Activated T-cell treated with anti-CD3 and anti-CD28 coated beads, Interleukin-2, amount 50 U/mL, for 24 hours (primary cell): ENCODE data around the gene ENSA.
A peak's percentile ranks its signal among the peaks of the same experiment; 100 is the strongest.
"Not testable (repeated sequence)": the region's sequence is repeated elsewhere in the genome, so short reads cannot be mapped to it uniquely, and the experiment has no call there.

Source experiments
- DNase-seq: peaks from one replicate; pipeline ENCODE4 v3.0.0-alpha.2; 2020
- H3K27ac Mint-ChIP-seq: 2 replicates; pipeline ENCODE4 v1.8.0; 2020; ENCODE audit warnings: mild to moderate bottlenecking, mixed read lengths
- H3K27me3 Mint-ChIP-seq: 2 replicates; pipeline ENCODE4 v1.8.0; 2020; ENCODE audit warnings: mixed read lengths
- H3K36me3 Mint-ChIP-seq: 2 replicates; pipeline ENCODE4 v1.8.0; 2020; ENCODE audit warnings: low read depth, mixed read lengths
- H3K4me1 Mint-ChIP-seq: 2 replicates; pipeline ENCODE4 v1.8.0; 2020; ENCODE audit warnings: low read depth, mixed read lengths
- H3K4me3 Mint-ChIP-seq: 2 replicates; pipeline ENCODE4 v1.8.0; 2020; ENCODE audit warnings: mild to moderate bottlenecking, moderate library complexity, mixed read lengths
- H3K9me3 Mint-ChIP-seq: 2 replicates; pipeline ENCODE4 v1.8.0; 2020; ENCODE audit warnings: mixed read lengths

ENSA gene

GRCh38 chr1:150580966-150581365, 48.4 kb downstream of the ENSA start:
- not testable (repeated sequence) for DNase-seq, H3K27me3 Mint-ChIP-seq, H3K9me3 Mint-ChIP-seq
- H3K27ac Mint-ChIP-seq, result peak overlapping the region; percentile 96
- H3K36me3 Mint-ChIP-seq, result peaks cover 35% of the 10 kb centered on the region
- H3K4me3 Mint-ChIP-seq, result peak overlapping the region; percentile 99
- H3K4me1 Mint-ChIP-seq, result peaks cover 20% of the 10 kb centered on the region

DNA sequence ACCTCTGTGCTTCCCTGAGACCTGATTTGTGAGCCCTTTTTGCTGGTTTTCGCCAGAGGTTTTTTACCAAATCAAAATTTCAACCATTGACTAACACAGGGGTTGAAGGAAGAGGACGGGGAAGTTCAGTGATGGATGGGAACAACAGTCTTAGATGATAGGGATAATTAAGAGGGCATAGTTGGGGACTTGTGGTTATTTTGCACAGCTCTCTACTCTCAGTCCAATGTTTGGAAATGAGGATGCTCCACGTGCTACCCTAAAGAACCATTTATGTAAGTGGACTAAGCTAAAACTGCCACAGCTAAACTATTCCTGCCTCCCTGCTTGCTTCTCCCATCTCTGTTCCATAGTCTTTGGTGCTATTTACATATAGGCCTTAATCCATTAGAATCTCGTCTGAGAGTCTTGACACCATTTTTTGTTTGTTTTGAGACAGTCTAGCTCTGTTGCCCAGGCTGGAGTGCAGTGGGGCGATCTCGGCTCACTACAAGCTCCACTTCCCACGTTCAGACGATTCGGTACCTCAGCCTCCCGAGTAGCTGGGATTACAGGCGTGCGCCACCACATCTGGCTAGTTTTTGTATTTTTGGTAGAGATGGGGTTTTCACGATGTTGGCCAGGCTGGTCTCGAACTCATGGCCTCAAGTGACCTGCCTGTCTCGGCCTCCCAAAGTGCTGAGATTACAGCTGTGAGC, 49.3 kb downstream of the ENSA start:
- DNase-seq, result no peak
- Mint-ChIP-seq H3K27me3 (no peaks in the 10 kb centered on the region), H3K36me3 (peaks cover 43% of the 10 kb centered on the region), H3K9me3 (no peaks in the 10 kb centered on the region), H3K27ac (peak overlapping the region; percentile 96), H3K4me3 (peak overlapping the region; percentile 99), H3K4me1 (peaks cover 25% of the 10 kb centered on the region)

GRCh38 chr1:150579110-150579944, 50.1 kb downstream of the ENSA start, which contains the start of gene MCL1:
MCL1 (minus strand) TSS chr1:150579610; CDS start chr1:150579530, 80 bp downstream.
- no peaks in the 10 kb centered on the region for H3K27me3 Mint-ChIP-seq
- no peaks in the 10 kb centered on the region for H3K9me3 Mint-ChIP-seq
- peaks cover 33% of the 10 kb centered on the region for H3K4me1 Mint-ChIP-seq
- peaks cover 51% of the 10 kb centered on the region for H3K36me3 Mint-ChIP-seq
- peak; percentile 88 for DNase-seq
- H3K4me3 Mint-ChIP-seq, result peak within 1 kb of the TSS; percentile 99
- H3K27ac Mint-ChIP-seq, result peak within 1 kb of the TSS; percentile 99

- peaks cover 39% of the 10 kb centered on the region for H3K4me1 Mint-ChIP-seq
- no peaks in the 10 kb centered on the region for H3K9me3 Mint-ChIP-seq
- no peaks in the 10 kb centered on the region for H3K27me3 Mint-ChIP-seq
- H3K27ac Mint-ChIP-seq, result peak overlapping the region; percentile 99
- H3K36me3 Mint-ChIP-seq, result peaks cover 59% of the 10 kb centered on the region
- peak overlapping the region; percentile 99 for H3K4me3 Mint-ChIP-seq
- peak; percentile 78 for DNase-seq
Observed at GRCh38 chr1:150578272-150579109, 50.9 kb downstream of the ENSA start.

- DNase-seq, result no peak
- Mint-ChIP-seq H3K9me3 (no peaks in the 10 kb centered on the region), H3K27ac (peak overlapping the region; percentile 99), H3K27me3 (no peaks in the 10 kb centered on the region), H3K4me1 (peaks cover 47% of the 10 kb centered on the region), H3K36me3 (peaks cover 67% of the 10 kb centered on the region), H3K4me3 (peak overlapping the region; percentile 99)
Observed at GRCh38 chr1:150577557-150578271, 51.7 kb downstream of the ENSA start.

DNA sequence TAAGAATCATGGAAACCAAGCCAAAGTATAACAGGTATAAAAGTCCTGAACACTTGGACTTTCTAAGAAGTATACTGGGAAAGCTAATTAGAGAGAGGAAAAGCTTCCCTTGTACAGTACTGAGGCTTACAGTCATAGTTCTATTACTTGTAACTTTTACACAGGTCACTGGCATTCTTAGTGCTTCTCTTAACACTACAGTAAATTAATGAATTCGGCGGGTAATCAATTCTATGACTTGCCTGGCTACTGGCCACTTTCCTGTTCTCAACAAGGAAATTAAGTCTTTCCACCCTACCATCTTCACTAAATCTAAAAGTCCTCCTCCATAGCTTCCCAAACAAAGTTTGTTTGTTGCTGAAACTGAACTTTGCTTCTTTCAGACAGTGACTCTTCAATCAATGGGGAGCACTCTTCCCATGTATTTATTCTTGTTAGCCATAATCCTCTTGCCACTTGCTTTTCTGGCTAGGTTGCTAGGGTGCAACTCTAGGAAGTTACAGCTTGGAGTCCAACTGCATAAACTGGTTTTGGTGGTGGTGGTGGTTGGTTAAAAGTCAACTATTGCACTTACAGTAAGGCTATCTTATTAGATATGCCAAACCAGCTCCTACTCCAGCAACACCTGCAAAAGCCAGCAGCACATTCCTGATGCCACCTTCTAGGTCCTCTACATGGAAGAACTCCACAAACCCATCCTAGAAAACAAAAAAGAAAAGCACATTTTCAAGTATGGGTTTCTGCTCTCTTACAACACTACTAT, 52.4 kb downstream of the ENSA start:
- H3K4me3 Mint-ChIP-seq, result peak overlapping the region; percentile 99
- no peak for DNase-seq
- peak overlapping the region; percentile 99 for H3K27ac Mint-ChIP-seq
- H3K27me3 Mint-ChIP-seq, result no peaks in the 10 kb centered on the region
- no peaks in the 10 kb centered on the region for H3K9me3 Mint-ChIP-seq
- H3K4me1 Mint-ChIP-seq, result peaks cover 50% of the 10 kb centered on the region
- peaks cover 75% of the 10 kb centered on the region for H3K36me3 Mint-ChIP-seq

GRCh38 chr1:150576367-150576711, 53.1 kb downstream of the ENSA start:
- DNase-seq, result no peak
- no peaks in the 10 kb centered on the region for H3K9me3 Mint-ChIP-seq
- H3K4me3 Mint-ChIP-seq, result peak overlapping the region; percentile 99
- H3K4me1 Mint-ChIP-seq, result peaks cover 52% of the 10 kb centered on the region
- peak overlapping the region; percentile 99 for H3K27ac Mint-ChIP-seq
- H3K36me3 Mint-ChIP-seq, result peaks cover 81% of the 10 kb centered on the region
- no peaks in the 10 kb centered on the region for H3K27me3 Mint-ChIP-seq

GRCh38 chr1:150575518-150576366, 53.7 kb downstream of the ENSA start:
- DNase-seq, result no peak
- Mint-ChIP-seq H3K4me3 (peak overlapping the region; percentile 99), H3K27me3 (no peaks in the 10 kb centered on the region), H3K27ac (peak overlapping the region; percentile 99), H3K9me3 (no peaks in the 10 kb centered on the region), H3K36me3 (peaks cover 87% of the 10 kb centered on the region), H3K4me1 (peaks cover 54% of the 10 kb centered on the region)

GRCh38 chr1:150575072-150575489, 54.3 kb downstream of the ENSA start:
- H3K9me3 Mint-ChIP-seq, result no peaks in the 10 kb centered on the region
- peak overlapping the region; percentile 99 for H3K27ac Mint-ChIP-seq
- H3K27me3 Mint-ChIP-seq, result no peaks in the 10 kb centered on the region
- DNase-seq, result no peak
- peak overlapping the region; percentile 99 for H3K4me3 Mint-ChIP-seq
- peaks cover 54% of the 10 kb centered on the region for H3K4me1 Mint-ChIP-seq
- H3K36me3 Mint-ChIP-seq, result peaks cover 93% of the 10 kb centered on the region

- Mint-ChIP-seq H3K4me3 (peak overlapping the region; percentile 99), H3K27me3 (no peaks in the 10 kb centered on the region), H3K4me1 (peaks cover 56% of the 10 kb centered on the region), H3K36me3 (peaks cover 99% of the 10 kb centered on the region), H3K27ac (peak overlapping the region; percentile 99), H3K9me3 (no peaks in the 10 kb centered on the region)
- no peak for DNase-seq
Observed at GRCh38 chr1:150574260-150575071, 54.9 kb downstream of the ENSA start.

GRCh38 chr1:150573648-150574071, 55.8 kb downstream of the ENSA start:
- not testable (repeated sequence) for DNase-seq, H3K9me3 Mint-ChIP-seq, H3K27me3 Mint-ChIP-seq
- peaks cover 96% of the 10 kb centered on the region for H3K36me3 Mint-ChIP-seq
- peak overlapping the region; percentile 99 for H3K4me3 Mint-ChIP-seq
- peak overlapping the region; percentile 99 for H3K27ac Mint-ChIP-seq
- peaks cover 63% of the 10 kb centered on the region for H3K4me1 Mint-ChIP-seq
